Inflammatory macrophage (primary cell): ENCODE data around the gene NAP1L4.
"Not testable (repeated sequence)": the region's sequence is repeated elsewhere in the genome, so short reads cannot be mapped to it uniquely, and the experiment has no call there.

Source experiments
- DNase-seq, 2 donors: peaks; one replicate each; pipeline ENCODE4 v3.0.0-alpha.2; 2020 to 2022

NAP1L4 gene

DNA sequence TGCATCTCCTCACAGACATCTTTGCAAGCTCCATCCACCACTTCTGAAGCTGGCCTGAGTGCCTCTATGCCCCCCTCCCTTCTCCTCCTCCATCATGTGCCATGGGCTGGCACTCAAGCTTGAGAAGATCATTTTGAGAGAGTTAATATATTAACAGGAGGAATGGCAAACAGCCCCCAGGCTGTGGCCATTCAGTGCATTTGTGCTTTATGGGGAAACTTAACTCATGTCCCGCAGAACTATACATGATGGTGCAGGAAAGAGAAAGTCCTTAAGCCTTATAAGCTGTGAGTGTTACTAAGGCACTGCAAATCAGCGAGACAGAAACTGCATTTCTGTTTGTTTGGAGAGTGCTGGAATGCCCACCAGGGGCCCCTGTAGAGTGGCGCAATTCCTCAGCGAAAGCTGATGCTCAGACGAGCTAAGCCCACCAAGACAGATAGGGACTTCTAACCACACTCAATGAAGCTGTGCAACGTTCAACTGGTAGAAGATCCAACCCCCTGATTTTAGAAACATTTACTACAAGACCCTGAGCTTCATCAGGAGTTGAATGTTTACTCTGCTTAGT, 36.1 kb downstream of the NAP1L4 start:
- no peak for DNase-seq

DNA sequence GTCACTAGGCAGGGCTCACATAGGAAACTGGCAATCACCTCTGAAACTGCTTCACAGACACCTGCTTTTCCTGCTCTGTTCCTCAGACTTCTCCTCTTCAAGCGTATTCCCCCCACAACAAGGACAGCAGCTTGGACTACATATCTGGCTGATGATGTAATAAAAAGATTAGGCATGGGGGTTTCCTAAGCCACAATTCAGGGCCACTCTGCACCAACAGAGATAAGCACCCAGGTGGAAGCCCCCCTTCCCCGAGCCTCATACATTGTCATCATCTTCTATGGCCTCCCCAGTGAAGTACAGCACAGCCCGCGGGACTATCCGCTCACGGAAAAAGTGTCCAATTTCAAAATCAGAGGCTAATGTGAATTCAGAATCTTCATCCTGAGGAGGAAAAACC, 37.9 kb downstream of the NAP1L4 start:
- no peak for DNase-seq

DNA sequence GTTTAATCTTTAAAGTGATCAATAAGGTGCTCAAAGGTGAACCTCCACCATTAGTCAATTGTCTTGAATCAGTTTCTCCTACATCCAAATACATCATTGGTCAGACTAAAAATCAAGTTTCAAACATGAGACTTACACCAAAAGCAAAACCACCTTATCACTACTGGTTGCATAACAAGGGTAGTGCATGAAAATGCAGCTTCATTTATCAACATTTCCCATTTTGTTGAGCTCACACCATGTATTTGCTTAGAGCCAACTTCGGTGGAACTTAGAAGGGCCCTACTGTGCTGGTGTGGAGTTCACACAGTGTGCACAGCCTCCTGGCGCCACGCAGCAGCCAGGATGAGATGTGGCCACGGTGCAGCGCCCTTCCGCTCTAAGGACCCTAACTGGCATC, 39.8 kb downstream of the NAP1L4 start:
- peak in 1 of 2 donors; percentile 11 for DNase-seq

DNA sequence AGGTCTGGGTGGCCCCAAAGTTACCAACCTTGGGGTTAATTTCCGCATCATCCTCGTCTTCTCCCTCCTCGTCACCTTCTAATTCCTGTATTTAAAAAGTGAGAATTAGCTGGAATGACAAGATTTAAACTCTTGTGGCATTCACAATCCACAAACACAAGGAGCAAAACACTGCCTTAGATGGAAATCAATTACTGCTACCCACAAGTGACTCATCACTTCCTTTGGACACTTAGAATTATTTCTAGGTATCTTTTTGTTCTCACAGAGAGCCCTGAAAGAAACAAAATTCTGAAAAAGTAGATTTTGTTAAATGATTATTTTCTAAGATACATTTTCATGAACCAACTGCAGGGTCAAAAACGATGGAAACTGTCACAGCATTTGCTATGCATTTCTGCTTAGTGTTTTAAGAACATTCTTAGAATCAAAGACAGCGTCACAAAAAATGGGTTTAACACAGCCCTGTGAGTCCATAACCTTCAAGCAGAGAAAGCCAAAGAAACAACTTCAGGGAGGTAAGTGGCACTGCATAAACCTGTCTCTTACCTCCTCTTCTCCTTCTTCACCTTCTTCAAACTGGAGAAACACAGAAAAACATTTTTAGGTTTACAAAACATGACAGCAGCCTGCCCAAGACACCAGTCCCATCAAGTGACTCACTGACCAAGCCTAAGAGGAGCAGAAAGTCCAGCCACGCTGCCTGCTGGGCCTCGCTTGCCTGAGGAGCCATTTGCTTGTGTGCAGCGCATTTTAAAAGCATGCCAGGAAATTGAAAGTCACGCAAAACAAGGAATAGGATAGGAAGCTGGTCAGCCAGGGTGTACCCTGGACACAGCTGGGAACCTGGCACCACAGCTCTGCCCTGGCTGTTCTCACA, 40.7 kb downstream of the NAP1L4 start:
- DNase-seq, result no peak

DNA sequence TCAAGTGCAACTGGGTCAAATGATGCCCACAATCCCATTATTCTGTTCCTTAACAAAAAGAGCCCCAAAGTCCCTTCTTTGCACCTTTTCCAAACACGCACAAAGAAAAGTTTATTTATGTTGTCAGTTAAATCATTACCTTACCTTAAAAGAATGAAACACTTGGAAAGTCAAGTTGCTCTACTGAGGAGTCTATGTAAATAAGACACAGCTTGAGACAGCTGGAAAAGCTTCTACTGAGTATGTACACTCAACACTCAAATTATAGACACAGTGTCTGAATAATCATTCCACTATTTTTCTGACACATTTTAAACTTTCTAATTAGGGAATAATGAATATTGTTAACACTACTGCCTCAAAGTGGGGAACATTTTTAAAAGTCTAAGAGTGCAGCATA, 41.3 kb downstream of the NAP1L4 start:
- DNase-seq, result no peak

DNA sequence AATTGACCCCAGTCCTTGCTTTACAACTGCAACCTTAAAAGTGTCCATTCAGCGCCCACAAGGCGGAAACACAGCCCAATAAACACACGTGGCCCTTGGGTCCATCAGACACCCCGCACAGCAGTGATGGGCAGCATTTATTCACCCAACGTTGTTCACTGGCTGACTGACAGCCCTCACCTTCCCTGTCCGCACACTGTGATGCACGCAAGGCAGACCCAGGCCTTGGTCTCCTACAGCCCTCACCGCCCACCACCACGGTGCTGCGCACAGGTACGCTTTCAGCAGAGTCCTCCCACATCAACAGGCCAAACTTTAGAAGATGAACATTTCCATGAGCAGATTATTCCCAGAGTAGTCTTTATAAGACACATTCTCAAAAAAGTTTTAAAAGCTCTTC, 42.2 kb downstream of the NAP1L4 start:
- no peak for DNase-seq

DNA sequence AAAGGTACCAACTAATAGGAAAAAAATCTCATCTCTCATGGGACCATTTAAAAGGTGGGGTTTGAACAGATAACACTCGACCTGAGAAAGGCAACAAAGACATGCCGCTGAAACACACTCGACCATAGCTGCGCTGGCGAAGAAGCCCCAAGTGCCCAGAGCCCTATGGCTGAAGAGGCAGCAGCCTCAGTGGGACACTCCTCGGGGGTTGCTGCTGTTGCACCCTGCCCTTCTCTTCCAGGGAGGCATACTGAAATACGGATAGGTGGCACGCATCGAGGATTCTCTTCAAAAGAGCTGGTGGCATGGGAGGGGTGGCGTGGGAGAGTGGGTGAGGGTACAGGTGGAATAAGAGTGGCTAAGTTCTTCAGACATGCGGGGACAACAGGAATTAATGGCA, 44.4 kb downstream of the NAP1L4 start:
- DNase-seq, result no peak

DNA sequence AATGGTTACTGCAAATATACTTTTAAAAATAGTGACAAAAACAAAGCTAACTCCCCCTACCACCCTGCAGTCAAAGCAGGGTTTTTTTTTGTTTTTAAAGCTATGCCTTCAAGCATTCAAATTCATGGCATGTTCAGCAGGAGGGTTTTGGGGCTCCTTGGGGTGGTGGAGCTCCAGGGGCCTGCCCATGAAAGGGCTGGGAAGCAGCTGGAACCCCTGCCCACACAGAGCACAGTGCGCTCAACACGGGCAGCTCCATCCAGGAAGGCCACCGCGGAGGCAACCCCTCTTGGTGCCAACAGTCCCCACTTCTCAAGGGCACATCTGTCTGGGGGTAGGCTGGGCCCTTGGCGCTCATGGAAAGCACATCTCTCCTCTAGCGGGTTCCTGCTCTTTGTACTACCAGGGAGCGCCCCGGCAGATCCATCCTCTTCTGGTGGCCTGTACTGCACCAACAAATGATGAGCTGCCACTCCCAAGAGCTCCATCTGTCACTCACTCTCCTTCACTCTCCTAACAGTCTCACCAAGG, 46.3 kb downstream of the NAP1L4 start:
- no peak for DNase-seq

DNA sequence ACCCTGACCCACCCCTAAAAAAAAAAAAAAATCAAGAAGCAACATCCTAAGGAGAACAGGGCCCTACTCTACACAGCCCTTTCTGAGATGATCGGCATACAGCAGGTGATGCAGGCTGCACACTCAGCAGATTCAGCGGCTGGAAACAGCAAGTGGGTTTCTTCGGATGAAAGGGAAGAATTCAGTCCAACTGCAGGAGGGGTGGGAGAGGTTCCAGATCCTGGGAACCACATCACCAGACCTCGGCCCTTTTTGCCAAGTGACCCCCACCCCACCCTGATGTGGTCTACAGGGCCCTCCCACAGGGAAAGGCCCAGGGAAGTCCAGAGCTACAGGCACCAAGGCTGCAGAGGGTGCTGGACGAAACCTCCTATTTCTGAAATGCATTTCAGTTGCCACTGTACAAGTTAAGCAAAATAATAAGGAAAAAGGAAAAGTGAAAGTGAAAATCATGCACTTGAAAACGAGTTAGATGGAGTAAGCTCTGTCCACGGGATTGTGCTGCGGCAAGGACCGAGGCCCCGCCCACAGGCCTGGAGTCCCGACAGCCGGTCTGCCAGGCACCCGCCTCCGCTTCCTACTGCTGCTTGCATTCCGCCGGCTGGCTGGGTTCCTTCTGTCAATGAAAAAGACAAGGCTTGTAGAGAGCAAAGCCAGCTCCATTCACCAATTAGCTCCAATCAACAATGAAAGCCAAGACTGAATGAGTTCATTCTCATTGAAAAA, 46.9 kb downstream of the NAP1L4 start:
- peak; percentile 91 to 98 for DNase-seq

DNA sequence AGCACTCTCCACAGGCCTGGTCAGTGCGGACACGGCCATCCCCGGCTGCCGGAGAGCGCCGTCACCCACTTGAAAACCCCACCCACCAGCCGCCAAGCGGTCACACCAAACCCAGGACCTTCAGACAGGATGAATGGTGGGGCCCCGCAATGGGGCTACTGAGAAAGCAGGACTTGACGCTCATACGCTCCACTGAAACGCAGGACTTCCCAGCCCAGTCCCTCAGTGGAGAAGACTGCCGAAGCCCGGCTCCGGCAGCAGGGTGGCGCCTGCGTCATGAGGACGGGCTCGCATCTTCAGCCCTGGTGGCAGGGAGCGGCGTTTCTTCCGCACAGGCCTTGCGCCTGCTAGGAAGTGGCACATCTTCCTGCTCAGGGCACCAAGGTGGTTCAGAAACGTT, 47.6 kb downstream of the NAP1L4 start:
- DNase-seq, result no peak

DNA sequence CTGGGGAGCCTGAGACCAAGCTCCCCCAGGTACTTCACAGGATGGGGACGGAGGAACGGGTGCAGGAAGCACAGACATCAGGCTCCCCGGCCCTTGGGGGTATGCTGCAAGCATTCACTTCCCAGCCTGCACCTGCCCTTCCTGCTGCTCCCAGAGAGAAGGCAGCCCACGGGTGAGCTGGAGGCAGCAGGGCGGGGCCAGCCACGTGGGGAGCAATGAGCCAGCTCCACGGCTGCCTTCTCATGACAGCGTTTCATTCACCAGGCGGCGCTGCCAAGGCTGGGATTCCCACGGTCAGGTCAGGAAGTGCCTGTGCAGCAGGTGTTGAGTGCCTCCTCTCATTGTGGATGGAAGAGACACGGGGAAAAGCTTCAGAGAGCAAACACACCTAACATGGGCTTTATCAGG, 48.4 kb downstream of the NAP1L4 start:
- DNase-seq, result peak in 1 of 2 donors; percentile 57

DNA sequence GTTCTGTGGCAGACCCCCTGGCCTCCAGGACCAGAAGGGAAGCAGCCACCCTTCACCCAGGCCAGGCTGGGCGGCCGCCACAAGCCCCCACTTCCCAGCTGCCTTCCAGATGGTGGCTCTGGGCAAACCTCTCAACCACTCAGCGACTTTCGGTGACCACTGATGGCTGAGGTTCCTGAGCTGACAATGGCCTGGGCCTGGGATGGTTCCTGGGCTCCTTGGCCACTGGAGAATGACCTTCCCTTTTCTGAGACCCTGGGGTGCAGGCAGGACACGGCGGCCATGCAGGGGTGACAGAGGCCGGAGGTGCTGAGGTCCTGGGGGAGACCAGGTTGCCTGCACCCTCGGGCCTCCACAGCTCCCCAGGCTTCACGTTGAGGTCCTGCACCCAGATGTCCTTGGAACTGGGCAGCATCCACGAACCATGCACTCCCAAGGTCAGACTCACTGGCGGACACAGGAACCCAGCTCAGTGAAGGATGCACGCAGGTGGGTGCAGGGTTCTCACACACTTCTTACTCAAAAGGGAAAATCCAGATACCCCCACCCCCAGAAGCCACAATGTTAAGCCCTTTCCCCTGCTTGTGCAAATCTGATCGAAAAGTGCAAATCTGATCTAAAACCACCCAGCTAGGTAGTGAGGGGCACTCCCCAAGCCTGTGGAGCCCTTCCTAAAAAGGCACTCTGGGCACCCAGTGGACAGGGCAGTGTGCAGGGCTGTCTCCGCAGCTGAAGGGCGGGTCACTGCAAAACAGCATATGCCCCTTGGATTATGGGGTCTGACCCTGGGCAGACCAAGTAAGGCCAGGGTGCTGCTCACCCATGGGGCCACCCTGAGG, 49.0 kb downstream of the NAP1L4 start:
- DNase-seq, result no peak

DNA sequence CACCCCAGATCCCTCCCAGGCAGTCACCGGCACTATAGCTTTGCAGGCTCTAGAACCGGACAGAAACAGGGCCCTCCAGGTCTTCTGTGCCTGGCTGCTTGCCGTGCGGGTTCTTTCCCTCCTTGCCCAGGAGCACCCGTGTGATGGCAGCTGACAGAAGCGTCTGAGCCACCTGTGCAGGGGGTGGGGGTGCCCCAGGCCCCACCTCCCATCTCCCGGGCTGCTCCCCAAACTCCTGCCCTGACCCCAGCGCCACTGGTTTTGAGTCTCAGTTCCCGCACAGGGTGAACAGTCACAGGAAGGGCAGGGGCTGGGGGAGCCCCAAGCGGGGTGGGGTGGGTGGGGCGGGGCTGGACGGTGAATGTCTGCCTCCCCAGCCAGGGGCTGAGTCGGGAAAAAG, 49.7 kb downstream of the NAP1L4 start:
- DNase-seq, result no peak

DNA sequence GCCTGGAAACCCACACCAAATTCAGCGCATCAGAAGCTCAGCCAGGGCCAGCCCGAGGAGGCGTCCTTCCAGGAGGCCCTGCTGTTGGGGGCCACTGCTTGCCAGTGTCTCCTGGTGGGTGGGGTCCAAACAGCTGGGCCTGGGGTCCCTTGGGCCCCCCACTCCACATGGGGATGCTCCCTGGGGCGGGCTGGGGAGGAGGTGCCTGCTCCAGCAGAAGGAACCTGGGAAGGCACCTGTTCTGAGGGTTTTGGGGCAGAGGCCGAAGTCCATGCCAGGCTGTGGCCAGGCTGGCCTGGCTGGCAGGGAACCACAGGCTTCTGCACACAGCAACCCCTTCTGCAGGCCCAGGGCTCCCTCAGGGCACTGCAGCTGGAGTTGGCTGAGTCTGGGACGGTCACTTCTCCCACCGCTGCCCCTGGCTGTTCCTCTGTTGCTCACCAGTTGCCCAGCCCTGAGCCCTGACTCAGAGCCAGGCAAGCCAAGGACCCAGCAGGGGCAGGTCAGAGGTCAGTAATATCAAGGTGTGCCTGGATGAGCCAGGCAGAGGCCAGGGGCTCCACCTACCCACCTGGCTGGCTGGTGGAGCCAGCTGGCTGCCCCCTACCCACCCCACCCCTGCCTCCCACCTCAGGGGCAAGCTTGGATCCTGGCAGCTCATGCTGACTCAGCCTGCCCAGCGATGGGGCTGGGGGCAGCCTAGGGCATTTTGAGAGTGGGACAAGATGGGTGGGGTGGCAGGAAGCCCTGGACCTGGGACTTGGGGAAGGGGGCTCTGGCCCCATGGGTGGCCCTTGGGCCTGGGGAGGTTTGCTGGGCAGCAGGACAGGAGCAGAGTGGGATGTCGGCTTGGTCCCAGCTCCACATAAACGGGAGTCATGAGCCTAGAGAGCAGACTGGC, 51.0 kb downstream of the NAP1L4 start:
- no peak for DNase-seq

DNA sequence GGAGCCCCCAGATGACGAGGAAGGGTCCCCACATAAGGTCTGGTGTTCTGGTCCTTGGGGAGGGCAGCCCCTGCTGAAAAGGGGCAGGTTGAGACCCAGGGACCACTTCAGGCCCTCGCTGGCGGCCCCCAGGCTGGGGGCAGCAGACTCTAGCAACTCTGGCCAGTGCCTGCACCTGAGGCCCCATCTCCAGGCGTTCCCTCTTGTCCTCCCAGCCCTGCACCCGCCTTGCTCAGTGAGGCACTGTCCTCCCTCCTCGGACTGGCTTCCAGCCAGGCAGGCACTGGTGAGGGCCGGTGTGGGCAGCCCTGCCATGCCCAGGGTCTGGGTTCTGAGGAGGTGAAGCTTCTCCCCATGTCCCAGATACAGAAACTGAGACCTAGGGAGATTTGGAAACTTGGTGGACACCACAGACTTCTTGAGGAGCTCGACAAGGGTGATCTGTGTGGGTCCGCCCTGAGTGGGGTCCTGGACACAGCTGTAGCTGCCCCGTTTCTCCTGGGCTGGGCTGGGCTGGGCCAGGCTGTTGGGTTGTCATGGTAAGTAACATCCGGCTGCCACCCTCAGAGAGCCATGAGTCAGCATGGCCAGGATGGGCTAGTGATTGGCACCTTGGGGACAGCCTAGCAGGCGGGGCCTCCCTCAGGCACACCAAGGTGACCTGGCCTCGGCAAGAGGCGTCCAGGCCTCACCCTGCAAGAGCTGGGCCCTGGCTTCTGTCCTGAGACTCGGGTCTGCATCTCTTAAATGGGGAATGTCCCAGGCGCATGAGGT, 51.8 kb downstream of the NAP1L4 start:
- DNase-seq, result peak in 1 of 2 donors; percentile 42

DNA sequence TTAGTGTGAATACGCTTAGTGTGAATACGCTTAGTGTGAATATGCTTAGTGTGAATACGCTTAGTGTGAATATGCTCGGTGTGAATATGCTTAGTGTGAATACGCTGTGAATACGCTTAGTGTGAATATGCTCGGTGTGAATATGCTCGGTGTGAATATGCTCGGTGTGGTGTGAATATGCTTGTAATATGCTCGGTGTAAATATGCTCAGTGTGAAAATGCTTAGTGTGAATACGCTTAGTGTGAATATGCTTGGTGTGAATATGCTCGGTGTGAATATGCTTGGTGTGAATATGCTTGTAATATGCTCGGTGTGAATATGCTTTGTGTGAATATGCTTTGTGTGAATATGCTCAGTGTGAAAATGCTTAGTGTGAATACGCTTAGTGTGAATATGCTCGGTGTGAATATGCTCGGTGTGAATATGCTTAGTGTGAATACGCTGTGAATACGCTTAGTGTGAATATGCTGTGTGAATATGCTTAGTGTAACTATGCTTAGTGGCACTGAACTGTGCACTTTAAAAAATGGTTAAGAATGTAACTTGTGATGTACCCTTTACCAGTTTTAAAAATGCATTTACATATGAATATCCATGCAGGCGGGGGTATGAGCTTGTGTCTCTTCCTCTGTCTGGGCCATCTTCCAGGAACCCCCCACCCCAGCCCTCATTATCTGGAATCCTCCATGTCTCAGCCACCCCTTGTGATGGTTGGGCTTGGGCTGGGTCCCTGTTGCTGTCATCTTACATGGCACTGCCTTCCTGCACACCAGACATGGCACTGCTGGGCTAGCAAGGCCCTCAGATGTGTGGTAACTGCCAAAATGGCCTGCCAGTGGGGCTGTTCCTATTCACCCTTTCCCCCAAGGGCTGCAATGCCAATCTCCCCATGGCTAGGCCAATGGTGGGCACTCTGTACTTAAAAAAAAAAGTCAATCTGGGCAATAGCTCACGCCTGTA, 53.4 kb downstream of the NAP1L4 start:
- not testable (repeated sequence) for DNase-seq

DNA sequence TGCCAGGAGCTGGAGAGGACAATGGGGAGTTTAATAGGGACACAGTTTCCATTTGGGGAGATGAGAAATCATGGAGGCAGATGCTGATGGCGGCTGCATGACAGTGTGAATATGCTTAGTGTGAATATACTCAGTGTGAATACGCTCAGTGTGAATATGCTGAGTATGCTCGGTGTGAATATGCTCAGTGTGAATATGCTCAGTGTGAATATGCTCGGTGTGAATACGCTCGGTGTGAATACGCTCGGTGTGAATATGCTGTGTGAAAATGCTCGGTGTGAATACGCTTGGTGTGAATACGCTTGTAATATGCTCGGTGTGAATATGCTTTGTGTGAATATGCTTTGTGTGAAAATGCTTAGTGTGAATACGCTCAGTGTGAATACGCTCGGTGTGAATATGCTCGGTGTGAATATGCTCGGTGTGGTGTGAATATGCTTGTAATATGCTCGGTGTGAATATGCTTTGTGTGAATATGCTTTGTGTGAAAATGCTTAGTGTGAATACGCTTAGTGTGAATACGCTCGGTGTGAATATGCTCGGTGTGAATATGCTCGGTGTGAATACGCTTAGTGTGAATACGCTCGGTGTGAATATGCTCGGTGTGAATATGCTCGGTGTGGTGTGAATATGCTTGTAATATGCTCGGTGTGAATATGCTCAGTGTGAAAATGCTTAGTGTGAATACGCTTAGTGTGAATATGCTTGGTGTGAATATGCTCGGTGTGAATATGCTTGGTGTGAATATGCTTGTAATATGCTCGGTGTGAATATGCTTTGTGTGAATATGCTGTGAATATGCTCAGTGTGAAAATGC, 54.3 kb downstream of the NAP1L4 start:
- not testable (repeated sequence) for DNase-seq

DNA sequence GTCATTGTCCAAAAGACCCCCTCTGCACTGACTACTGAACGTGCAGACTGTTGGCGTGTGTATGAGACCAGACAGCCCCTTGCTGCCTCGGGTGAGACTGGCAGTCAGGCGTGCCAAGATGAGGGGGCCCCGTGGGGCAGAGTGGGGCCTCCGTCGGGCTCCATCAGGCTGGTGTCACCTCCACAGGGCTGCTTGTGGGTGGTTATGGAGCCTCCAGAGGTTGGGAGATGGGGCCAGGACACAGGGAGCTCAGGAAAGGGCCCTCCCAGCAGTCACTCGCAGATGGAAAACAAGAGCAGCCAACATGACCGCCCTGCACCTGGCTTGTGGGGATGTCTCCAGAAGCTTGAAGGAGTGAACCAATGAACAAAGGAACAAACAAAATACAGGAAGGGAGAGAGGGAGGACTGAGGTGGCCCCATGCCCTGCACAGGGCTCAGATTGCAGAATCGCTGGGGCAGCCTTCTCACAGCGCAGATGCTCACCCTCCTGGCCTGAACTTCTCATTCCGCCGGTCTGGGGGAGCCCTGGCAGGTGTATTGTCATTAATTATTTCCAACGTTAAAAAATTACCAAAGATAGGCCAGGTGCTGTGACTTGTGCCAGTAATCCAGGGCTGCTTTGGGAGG, 57.4 kb downstream of the NAP1L4 start:
- no peak for DNase-seq
